ENCODE data around the gene BLOC1S4. TPM values are rescaled to one million over a fixed set of nuclear protein-coding genes. Genes with fewer than 3 reads are reported as not detected.

Gene BLOC1S4
- total RNA-seq, 2 donors from 2014 or later, result 14.4 to 16.4 TPM

- peak within 1 kb of the TSS; percentile 88 for H3K27ac ChIP-seq
- peak within 1 kb of the TSS; percentile 87 to 90 for H3K9ac ChIP-seq (ENCODE audit: low read depth in 2 of 2, low read length in 2 of 2)
- peak within 1 kb of the TSS; percentile 73 for H3K4me3 ChIP-seq
- H3K27me3 ChIP-seq, result no peaks in the 10 kb centered on the region
- no peaks in the 10 kb centered on the region for H3K9me3 ChIP-seq
- DNase-seq, result peak; percentile 98
- intact Hi-C loops (cut with DNase I), result loop anchor here (10.0 kb wide), 1 partner anchor 275 kb away; no protein-coding TSS in a partner anchor
- TF ChIP-seq CTCF (IDR thresholded peaks at IDR 0.05), result no peak
- peaks cover 9% of the 10 kb centered on the region for H3K4me1 ChIP-seq
- no peaks in the 10 kb centered on the region for H3K36me3 ChIP-seq
These were observed 6.5 kb upstream of the BLOC1S4 start, which contains the start of gene MRFAP1L1 for GRCh38 chr4:6709230-6710114. MRFAP1L1 (minus strand) TSS chr4:6709865; CDS start chr4:6709629, 236 bp downstream.

- Histone ChIP-seq H3K4me1 (peaks cover 9% of the 10 kb centered on the region), H3K9me3 (no peaks in the 10 kb centered on the region), H3K27me3 (no peaks in the 10 kb centered on the region), H3K27ac (peak overlapping the region; percentile 88), H3K4me3 (peak overlapping the region; percentile 73), H3K36me3 (no peaks in the 10 kb centered on the region), H3K9ac (ENCODE audit: low read depth in 2 of 2, low read length in 2 of 2) (peak overlapping the region; percentile 48 to 90)
- intact Hi-C loops (cut with DNase I), result loop anchor here (10.0 kb wide), 1 partner anchor 275 kb away; no protein-coding TSS in a partner anchor
- DNase-seq, result no peak
- no peak for TF ChIP-seq CTCF (IDR thresholded peaks at IDR 0.05)
These were observed 5.7 kb upstream of the BLOC1S4 start for GRCh38 chr4:6710282-6710681.

GRCh38 chr4:6710996-6711395, 5.0 kb upstream of the BLOC1S4 start:
- no peaks in the 10 kb centered on the region for H3K36me3 ChIP-seq
- intact Hi-C loops (cut with DNase I), result loop anchor here (10.0 kb wide), 1 partner anchor 274 kb away; no protein-coding TSS in a partner anchor
- peaks cover 9% of the 10 kb centered on the region for H3K4me1 ChIP-seq
- no peak for DNase-seq
- no peaks in the 10 kb centered on the region for H3K9me3 ChIP-seq
- no peak overlapping the region for H3K27ac ChIP-seq
- H3K27me3 ChIP-seq, result no peaks in the 10 kb centered on the region
- no peak overlapping the region for H3K4me3 ChIP-seq
- TF ChIP-seq CTCF (IDR thresholded peaks at IDR 0.05), result no peak
- H3K9ac ChIP-seq (ENCODE audit: low read depth in 2 of 2, low read length in 2 of 2), result no peak overlapping the region

GRCh38 chr4:6714954-6715353, 1.0 kb upstream of the BLOC1S4 start:
- no peaks in the 10 kb centered on the region for H3K36me3 ChIP-seq
- H3K4me3 ChIP-seq, result no peak overlapping the region
- no peak for TF ChIP-seq CTCF (IDR thresholded peaks at IDR 0.05)
- no peaks in the 10 kb centered on the region for H3K27me3 ChIP-seq
- DNase-seq, result no peak
- no peak overlapping the region for H3K9ac ChIP-seq (ENCODE audit: low read depth in 2 of 2, low read length in 2 of 2)
- no peaks in the 10 kb centered on the region for H3K4me1 ChIP-seq
- no peak overlapping the region for H3K27ac ChIP-seq
- intact Hi-C loops (cut with DNase I), result loop anchor here (2.0 to 10.0 kb wide), 3 partner anchors 72 to 357 kb away; no protein-coding TSS in a partner anchor
- no peaks in the 10 kb centered on the region for H3K9me3 ChIP-seq

- intact Hi-C loops (cut with DNase I), result loop anchor here (2.0 to 10.0 kb wide), 3 partner anchors 73 to 357 kb away; no protein-coding TSS in a partner anchor
- peak overlapping the region; percentile 92 for H3K27ac ChIP-seq
- no peak for TF ChIP-seq CTCF (IDR thresholded peaks at IDR 0.05)
- H3K27me3 ChIP-seq, result no peaks in the 10 kb centered on the region
- DNase-seq, result no peak
- peak overlapping the region in 1 of 2 donors; percentile 96 for H3K9ac ChIP-seq (ENCODE audit: low read depth in 2 of 2, low read length in 2 of 2)
- H3K36me3 ChIP-seq, result no peaks in the 10 kb centered on the region
- peak overlapping the region; percentile 77 for H3K4me3 ChIP-seq
- H3K4me1 ChIP-seq, result no peaks in the 10 kb centered on the region
- H3K9me3 ChIP-seq, result no peaks in the 10 kb centered on the region
These were observed 313 bp upstream of the BLOC1S4 start for GRCh38 chr4:6715704-6716017.
